Mammary epithelial cell (primary cell): ENCODE data around the gene PRDM12.

ENCODE experiments used
- EZH2 ChIP-seq: IDR thresholded peaks from 2 replicates; pipeline ENCODE4 v1.6.1; 2012; ENCODE audit warnings: low read length, inconsistent platforms, borderline replicate concordance
- TF ChIP-seq, protein P1 (sequence below), 2 donors: IDR thresholded peaks in 1 of 2; conservative IDR thresholded peaks in 1 of 2; 2 replicates each; pipeline ENCODE4 v1.5.1; 2011 to 2012; ENCODE audit warnings: inconsistent platforms in 2 of 2, low read length in 2 of 2, mild to moderate bottlenecking in 2 of 2, control low read depth in 1 of 2, low read depth in 1 of 2; ENCODE audit not compliant: insufficient read depth in 1 of 2; ENCODE audit errors: extremely low read depth in 1 of 2

DNA sequence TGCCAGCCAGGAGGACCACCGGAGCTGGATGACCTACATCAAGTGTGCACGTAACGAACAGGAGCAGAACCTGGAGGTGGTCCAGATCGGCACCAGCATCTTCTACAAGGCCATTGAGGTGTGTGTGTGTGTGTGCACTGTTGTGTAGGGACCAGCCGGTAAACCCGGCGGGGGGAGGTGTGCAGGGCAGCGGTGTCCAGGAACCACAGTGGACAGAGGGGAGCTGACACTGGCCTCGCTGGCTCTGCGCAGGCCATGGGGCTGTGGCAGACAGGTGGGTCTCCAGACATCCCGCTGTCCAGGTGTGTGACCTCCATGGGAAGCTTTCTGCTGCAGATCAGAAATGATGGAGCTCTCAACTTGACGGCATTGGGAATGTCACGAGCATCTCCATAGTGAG is 3.8 kb downstream of the PRDM12 start:
- TF ChIP-seq, protein P1, sequence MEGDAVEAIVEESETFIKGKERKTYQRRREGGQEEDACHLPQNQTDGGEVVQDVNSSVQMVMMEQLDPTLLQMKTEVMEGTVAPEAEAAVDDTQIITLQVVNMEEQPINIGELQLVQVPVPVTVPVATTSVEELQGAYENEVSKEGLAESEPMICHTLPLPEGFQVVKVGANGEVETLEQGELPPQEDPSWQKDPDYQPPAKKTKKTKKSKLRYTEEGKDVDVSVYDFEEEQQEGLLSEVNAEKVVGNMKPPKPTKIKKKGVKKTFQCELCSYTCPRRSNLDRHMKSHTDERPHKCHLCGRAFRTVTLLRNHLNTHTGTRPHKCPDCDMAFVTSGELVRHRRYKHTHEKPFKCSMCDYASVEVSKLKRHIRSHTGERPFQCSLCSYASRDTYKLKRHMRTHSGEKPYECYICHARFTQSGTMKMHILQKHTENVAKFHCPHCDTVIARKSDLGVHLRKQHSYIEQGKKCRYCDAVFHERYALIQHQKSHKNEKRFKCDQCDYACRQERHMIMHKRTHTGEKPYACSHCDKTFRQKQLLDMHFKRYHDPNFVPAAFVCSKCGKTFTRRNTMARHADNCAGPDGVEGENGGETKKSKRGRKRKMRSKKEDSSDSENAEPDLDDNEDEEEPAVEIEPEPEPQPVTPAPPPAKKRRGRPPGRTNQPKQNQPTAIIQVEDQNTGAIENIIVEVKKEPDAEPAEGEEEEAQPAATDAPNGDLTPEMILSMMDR (conservative IDR thresholded peaks at IDR 0.05 in 1 of 2, IDR thresholded peaks at IDR 0.05 in 1 of 2; ENCODE audit: extremely low read depth in 1 of 2, insufficient read depth in 1 of 2, low read depth in 1 of 2, low read length in 2 of 2) = no peak
- TF ChIP-seq EZH2 = no peak
